ENCODE measurements around the gene ZSCAN21. TPM values are rescaled to one million over a fixed set of nuclear protein-coding genes. Genes with fewer than 3 reads are reported as not detected.

ZSCAN21 gene
- total RNA-seq = 9.8 and 10.9 TPM in 2 replicates

GRCh38 chr7:100049441-100050291 is at the start of gene ZSCAN21:
Gene ZSCAN21, plus strand, starts transcription at chr7:100049774. Its CDS starts 7,233 bp downstream, at chr7:100057007.
- TF ChIP-seq CTCF (IDR thresholded peaks at IDR 0.05; ENCODE audit: extremely low read depth, low read depth, low read length) = peak; percentile 15
- H3K27me3 ChIP-seq (ENCODE audit: insufficient read depth, low read length) = no peaks in the 10 kb centered on the region
- peak within 1 kb of the TSS; percentile 89 for H3K27ac ChIP-seq (ENCODE audit: low read depth, low read length)
- H3K36me3 ChIP-seq (ENCODE audit: insufficient read depth, low read length) = no peaks in the 10 kb centered on the region
- no peaks in the 10 kb centered on the region for H4K20me1 ChIP-seq (ENCODE audit: insufficient read depth, low read length)
- peak; percentile 97 for DNase-seq (ENCODE audit: insufficient read length, low spot score, missing footprints)
- H2AFZ ChIP-seq (ENCODE audit: low read length) = peak within 1 kb of the TSS; percentile 99
- no peaks in the 10 kb centered on the region for H3K9me3 ChIP-seq (ENCODE audit: low read depth, low read length)
- peaks cover 26% of the 10 kb centered on the region for H3K79me2 ChIP-seq (ENCODE audit: insufficient read depth, low read length)
- peak within 1 kb of the TSS; percentile 92 for H3K4me3 ChIP-seq (ENCODE audit: insufficient read depth, low read length)
- peaks cover 11% of the 10 kb centered on the region for H3K4me1 ChIP-seq (ENCODE audit: insufficient read depth, low read length)
- H3K4me2 ChIP-seq (ENCODE audit: insufficient read depth, low read length) = peak within 1 kb of the TSS; percentile 78

GRCh38 chr7:100000239-100000638 is 49.3 kb upstream of the ZSCAN21 start:
- H3K4me3 ChIP-seq (ENCODE audit: insufficient read depth, low read length) = no peak overlapping the region
- H3K9me3 ChIP-seq (ENCODE audit: low read depth, low read length) = no peaks in the 10 kb centered on the region
- TF ChIP-seq CTCF (IDR thresholded peaks at IDR 0.05; ENCODE audit: extremely low read depth, low read depth, low read length) = no peak
- no peak overlapping the region for H2AFZ ChIP-seq (ENCODE audit: low read length)
- no peaks in the 10 kb centered on the region for H3K27me3 ChIP-seq (ENCODE audit: insufficient read depth, low read length)
- H3K27ac ChIP-seq (ENCODE audit: low read depth, low read length) = no peak overlapping the region
- H4K20me1 ChIP-seq (ENCODE audit: insufficient read depth, low read length) = no peaks in the 10 kb centered on the region
- no peak for DNase-seq (ENCODE audit: insufficient read length, low spot score, missing footprints)
- peaks cover 3% of the 10 kb centered on the region for H3K4me1 ChIP-seq (ENCODE audit: insufficient read depth, low read length)
- H3K36me3 ChIP-seq (ENCODE audit: insufficient read depth, low read length) = no peaks in the 10 kb centered on the region
- H3K79me2 ChIP-seq (ENCODE audit: insufficient read depth, low read length) = no peaks in the 10 kb centered on the region
- H3K4me2 ChIP-seq (ENCODE audit: insufficient read depth, low read length) = no peak overlapping the region

DNA sequence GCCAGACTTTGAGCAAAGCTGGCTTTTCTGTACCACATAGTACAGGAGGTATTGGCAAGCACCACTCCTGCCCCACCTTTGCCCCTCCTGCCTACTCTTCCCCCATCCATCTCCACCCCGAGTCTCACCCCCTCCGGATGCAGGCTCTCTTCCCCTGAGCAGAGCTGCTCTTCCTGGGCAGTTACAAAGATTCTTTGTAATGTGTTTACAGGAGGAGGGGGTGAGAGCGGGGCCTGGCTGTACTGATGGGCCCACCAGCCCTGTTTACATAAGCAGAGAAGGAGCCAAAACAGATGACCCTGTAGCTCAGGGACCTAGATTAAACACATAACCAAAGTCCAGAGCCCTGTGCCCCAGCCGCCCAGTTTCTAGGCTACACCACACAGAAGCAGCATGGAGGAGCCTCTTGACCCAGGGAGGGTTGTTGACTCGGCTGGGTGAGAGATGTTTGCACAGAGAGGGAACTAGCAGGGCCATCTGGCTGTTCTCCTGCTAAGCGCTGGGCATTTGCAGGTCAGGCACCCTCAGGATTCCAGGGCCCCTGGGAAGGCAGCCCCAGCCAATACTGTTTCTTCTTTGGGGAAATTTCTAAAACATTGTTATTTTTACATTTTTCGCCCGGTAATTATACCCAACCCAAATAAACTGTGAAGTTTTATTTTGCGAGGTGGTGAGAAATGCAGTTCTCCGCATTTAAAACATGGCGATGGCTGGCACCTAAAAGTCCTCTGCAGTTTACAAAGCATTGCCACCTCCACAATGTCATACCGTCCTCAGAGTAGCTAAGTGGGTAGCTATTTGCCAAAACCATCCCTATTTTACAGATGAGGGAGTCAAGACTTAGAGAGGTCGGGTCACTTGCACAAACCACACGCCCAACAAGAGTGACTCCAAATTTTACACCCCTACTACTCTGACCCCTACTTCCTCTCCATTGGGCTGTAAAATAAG is 45.6 kb upstream of the ZSCAN21 start:
- no peak for TF ChIP-seq CTCF (IDR thresholded peaks at IDR 0.05; ENCODE audit: extremely low read depth, low read depth, low read length)
- H3K4me3 ChIP-seq (ENCODE audit: insufficient read depth, low read length) = no peak overlapping the region
- peak; percentile 72 for DNase-seq (ENCODE audit: insufficient read length, low spot score, missing footprints)
- H2AFZ ChIP-seq (ENCODE audit: low read length) = no peak overlapping the region
- no peak overlapping the region for H3K27ac ChIP-seq (ENCODE audit: low read depth, low read length)
- H3K27me3 ChIP-seq (ENCODE audit: insufficient read depth, low read length) = no peaks in the 10 kb centered on the region
- H3K4me1 ChIP-seq (ENCODE audit: insufficient read depth, low read length) = no peaks in the 10 kb centered on the region
- no peaks in the 10 kb centered on the region for H3K9me3 ChIP-seq (ENCODE audit: low read depth, low read length)
- no peaks in the 10 kb centered on the region for H4K20me1 ChIP-seq (ENCODE audit: insufficient read depth, low read length)
- no peak overlapping the region for H3K4me2 ChIP-seq (ENCODE audit: insufficient read depth, low read length)
- H3K79me2 ChIP-seq (ENCODE audit: insufficient read depth, low read length) = no peaks in the 10 kb centered on the region
- H3K36me3 ChIP-seq (ENCODE audit: insufficient read depth, low read length) = no peaks in the 10 kb centered on the region

Data from osteoblast (primary cell).